ENCODE measurements around the gene TTLL8.

Gene TTLL8

GRCh38 chr22:50071432-50072166 is 13.5 kb upstream of the TTLL8 start:
- no peak overlapping the region for H3K27ac ChIP-seq (ENCODE audit: low read length)
- H3K27me3 ChIP-seq (ENCODE audit: low read depth, low read length) = no peaks in the 10 kb centered on the region
- H3K9me3 ChIP-seq (ENCODE audit: control insufficient read depth in 1 of 2, low read length in 2 of 2) = no peaks in the 10 kb centered on the region
- no peaks in the 10 kb centered on the region for H3K36me3 ChIP-seq (ENCODE audit: control insufficient read depth in 1 of 2, insufficient read depth in 2 of 2, low read length in 2 of 2)
- H3K4me1 ChIP-seq (ENCODE audit: control insufficient read depth in 1 of 2, insufficient read depth in 2 of 2, low read length in 2 of 2) = no peaks in the 10 kb centered on the region
- no peak overlapping the region for H3K4me3 ChIP-seq (ENCODE audit: low read depth in 1 of 2, low read length in 2 of 2)

GRCh38 chr22:50070366-50070765 is 12.3 kb upstream of the TTLL8 start:
- H3K9me3 ChIP-seq (ENCODE audit: control insufficient read depth in 1 of 2, low read length in 2 of 2) = no peaks in the 10 kb centered on the region

GRCh38 chr22:50068096-50068495 is 10.0 kb upstream of the TTLL8 start:
- no peak overlapping the region for H3K4me3 ChIP-seq (ENCODE audit: low read depth in 1 of 2, low read length in 2 of 2)
- H3K4me1 ChIP-seq (ENCODE audit: control insufficient read depth in 1 of 2, insufficient read depth in 2 of 2, low read length in 2 of 2) = no peaks in the 10 kb centered on the region
- no peaks in the 10 kb centered on the region for H3K9me3 ChIP-seq (ENCODE audit: control insufficient read depth in 1 of 2, low read length in 2 of 2)
- no peaks in the 10 kb centered on the region for H3K36me3 ChIP-seq (ENCODE audit: control insufficient read depth in 1 of 2, insufficient read depth in 2 of 2, low read length in 2 of 2)
- no peak overlapping the region for H3K27ac ChIP-seq (ENCODE audit: low read length)
- no peaks in the 10 kb centered on the region for H3K27me3 ChIP-seq (ENCODE audit: low read depth, low read length)

More at GRCh38 chr22:50070366-50070765, 12.3 kb upstream of the TTLL8 start:
- H3K27me3 ChIP-seq (ENCODE audit: low read depth, low read length) = no peaks in the 10 kb centered on the region
- no peak overlapping the region for H3K4me3 ChIP-seq (ENCODE audit: low read depth in 1 of 2, low read length in 2 of 2)
- H3K36me3 ChIP-seq (ENCODE audit: control insufficient read depth in 1 of 2, insufficient read depth in 2 of 2, low read length in 2 of 2) = no peaks in the 10 kb centered on the region
- H3K27ac ChIP-seq (ENCODE audit: low read length) = no peak overlapping the region
- H3K4me1 ChIP-seq (ENCODE audit: control insufficient read depth in 1 of 2, insufficient read depth in 2 of 2, low read length in 2 of 2) = no peaks in the 10 kb centered on the region

GRCh38 chr22:50067244-50067643 is 9.1 kb upstream of the TTLL8 start:
- H3K4me1 ChIP-seq (ENCODE audit: control insufficient read depth in 1 of 2, insufficient read depth in 2 of 2, low read length in 2 of 2) = no peaks in the 10 kb centered on the region
- H3K27ac ChIP-seq (ENCODE audit: low read length) = no peak overlapping the region
- H3K4me3 ChIP-seq (ENCODE audit: low read depth in 1 of 2, low read length in 2 of 2) = no peak overlapping the region
- no peaks in the 10 kb centered on the region for H3K27me3 ChIP-seq (ENCODE audit: low read depth, low read length)
- H3K9me3 ChIP-seq (ENCODE audit: control insufficient read depth in 1 of 2, low read length in 2 of 2) = no peaks in the 10 kb centered on the region
- no peaks in the 10 kb centered on the region for H3K36me3 ChIP-seq (ENCODE audit: control insufficient read depth in 1 of 2, insufficient read depth in 2 of 2, low read length in 2 of 2)

GRCh38 chr22:50064453-50064852 is 6.4 kb upstream of the TTLL8 start:
- Histone ChIP-seq H3K27me3 (ENCODE audit: low read depth, low read length) (peaks cover 6% of the 10 kb centered on the region), H3K36me3 (ENCODE audit: control insufficient read depth in 1 of 2, insufficient read depth in 2 of 2, low read length in 2 of 2) (no peaks in the 10 kb centered on the region)

GRCh38 chr22:50063589-50064393 is 5.7 kb upstream of the TTLL8 start:
- peaks cover 11% of the 10 kb centered on the region for H3K27me3 ChIP-seq (ENCODE audit: low read depth, low read length)
- peaks cover 0 to 11% of the 10 kb centered on the region in 2 donors for H3K4me1 ChIP-seq (ENCODE audit: control insufficient read depth in 1 of 2, insufficient read depth in 2 of 2, low read length in 2 of 2)
- H3K9me3 ChIP-seq (ENCODE audit: control insufficient read depth in 1 of 2, low read length in 2 of 2) = no peaks in the 10 kb centered on the region
- H3K36me3 ChIP-seq (ENCODE audit: control insufficient read depth in 1 of 2, insufficient read depth in 2 of 2, low read length in 2 of 2) = no peaks in the 10 kb centered on the region
- no peak overlapping the region for H3K4me3 ChIP-seq (ENCODE audit: low read depth in 1 of 2, low read length in 2 of 2)
- H3K27ac ChIP-seq (ENCODE audit: low read length) = no peak overlapping the region

More at GRCh38 chr22:50064453-50064852, 6.4 kb upstream of the TTLL8 start:
- no peak overlapping the region for H3K4me3 ChIP-seq (ENCODE audit: low read depth in 1 of 2, low read length in 2 of 2)
- no peak overlapping the region for H3K27ac ChIP-seq (ENCODE audit: low read length)
- H3K4me1 ChIP-seq (ENCODE audit: control insufficient read depth in 1 of 2, insufficient read depth in 2 of 2, low read length in 2 of 2) = peaks cover 0 to 5% of the 10 kb centered on the region in 2 donors
- H3K9me3 ChIP-seq (ENCODE audit: control insufficient read depth in 1 of 2, low read length in 2 of 2) = no peaks in the 10 kb centered on the region

GRCh38 chr22:50062509-50063135 is 4.5 kb upstream of the TTLL8 start:
- H3K9me3 ChIP-seq (ENCODE audit: control insufficient read depth in 1 of 2, low read length in 2 of 2) = no peaks in the 10 kb centered on the region
- H3K36me3 ChIP-seq (ENCODE audit: control insufficient read depth in 1 of 2, insufficient read depth in 2 of 2, low read length in 2 of 2) = no peaks in the 10 kb centered on the region
- peaks cover 0 to 17% of the 10 kb centered on the region in 2 donors for H3K4me1 ChIP-seq (ENCODE audit: control insufficient read depth in 1 of 2, insufficient read depth in 2 of 2, low read length in 2 of 2)
- peaks cover 12% of the 10 kb centered on the region for H3K27me3 ChIP-seq (ENCODE audit: low read depth, low read length)
- no peak overlapping the region for H3K27ac ChIP-seq (ENCODE audit: low read length)
- H3K4me3 ChIP-seq (ENCODE audit: low read depth in 1 of 2, low read length in 2 of 2) = no peak overlapping the region

GRCh38 chr22:50061824-50062355 is 3.8 kb upstream of the TTLL8 start:
- H3K27me3 ChIP-seq (ENCODE audit: low read depth, low read length) = peaks cover 18% of the 10 kb centered on the region
- peaks cover 0 to 17% of the 10 kb centered on the region in 2 donors for H3K4me1 ChIP-seq (ENCODE audit: control insufficient read depth in 1 of 2, insufficient read depth in 2 of 2, low read length in 2 of 2)
- no peak overlapping the region for H3K27ac ChIP-seq (ENCODE audit: low read length)
- no peak overlapping the region for H3K4me3 ChIP-seq (ENCODE audit: low read depth in 1 of 2, low read length in 2 of 2)
- no peaks in the 10 kb centered on the region for H3K36me3 ChIP-seq (ENCODE audit: control insufficient read depth in 1 of 2, insufficient read depth in 2 of 2, low read length in 2 of 2)
- H3K9me3 ChIP-seq (ENCODE audit: control insufficient read depth in 1 of 2, low read length in 2 of 2) = no peaks in the 10 kb centered on the region

- Histone ChIP-seq H3K9me3 (ENCODE audit: control insufficient read depth in 1 of 2, low read length in 2 of 2) (no peaks in the 10 kb centered on the region), H3K36me3 (ENCODE audit: control insufficient read depth in 1 of 2, insufficient read depth in 2 of 2, low read length in 2 of 2) (no peaks in the 10 kb centered on the region), H3K4me1 (ENCODE audit: control insufficient read depth in 1 of 2, insufficient read depth in 2 of 2, low read length in 2 of 2) (peaks cover 0 to 17% of the 10 kb centered on the region in 2 donors), H3K4me3 (ENCODE audit: low read depth in 1 of 2, low read length in 2 of 2) (no peak overlapping the region), H3K27ac (ENCODE audit: low read length) (no peak overlapping the region), H3K27me3 (ENCODE audit: low read depth, low read length) (peaks cover 18% of the 10 kb centered on the region)
Measured at GRCh38 chr22:50061141-50061823, 3.2 kb upstream of the TTLL8 start.

- H3K27me3 ChIP-seq (ENCODE audit: low read depth, low read length) = peaks cover 18% of the 10 kb centered on the region
- H3K4me1 ChIP-seq (ENCODE audit: control insufficient read depth in 1 of 2, insufficient read depth in 2 of 2, low read length in 2 of 2) = peaks cover 0 to 17% of the 10 kb centered on the region in 2 donors
- H3K9me3 ChIP-seq (ENCODE audit: control insufficient read depth in 1 of 2, low read length in 2 of 2) = no peaks in the 10 kb centered on the region
- no peak overlapping the region for H3K4me3 ChIP-seq (ENCODE audit: low read depth in 1 of 2, low read length in 2 of 2)
- no peaks in the 10 kb centered on the region for H3K36me3 ChIP-seq (ENCODE audit: control insufficient read depth in 1 of 2, insufficient read depth in 2 of 2, low read length in 2 of 2)
- H3K27ac ChIP-seq (ENCODE audit: low read length) = no peak overlapping the region
Measured at GRCh38 chr22:50060441-50061140, 2.5 kb upstream of the TTLL8 start.
